ENCODE results near the gene TUSC2.

Gene TUSC2

DNA sequence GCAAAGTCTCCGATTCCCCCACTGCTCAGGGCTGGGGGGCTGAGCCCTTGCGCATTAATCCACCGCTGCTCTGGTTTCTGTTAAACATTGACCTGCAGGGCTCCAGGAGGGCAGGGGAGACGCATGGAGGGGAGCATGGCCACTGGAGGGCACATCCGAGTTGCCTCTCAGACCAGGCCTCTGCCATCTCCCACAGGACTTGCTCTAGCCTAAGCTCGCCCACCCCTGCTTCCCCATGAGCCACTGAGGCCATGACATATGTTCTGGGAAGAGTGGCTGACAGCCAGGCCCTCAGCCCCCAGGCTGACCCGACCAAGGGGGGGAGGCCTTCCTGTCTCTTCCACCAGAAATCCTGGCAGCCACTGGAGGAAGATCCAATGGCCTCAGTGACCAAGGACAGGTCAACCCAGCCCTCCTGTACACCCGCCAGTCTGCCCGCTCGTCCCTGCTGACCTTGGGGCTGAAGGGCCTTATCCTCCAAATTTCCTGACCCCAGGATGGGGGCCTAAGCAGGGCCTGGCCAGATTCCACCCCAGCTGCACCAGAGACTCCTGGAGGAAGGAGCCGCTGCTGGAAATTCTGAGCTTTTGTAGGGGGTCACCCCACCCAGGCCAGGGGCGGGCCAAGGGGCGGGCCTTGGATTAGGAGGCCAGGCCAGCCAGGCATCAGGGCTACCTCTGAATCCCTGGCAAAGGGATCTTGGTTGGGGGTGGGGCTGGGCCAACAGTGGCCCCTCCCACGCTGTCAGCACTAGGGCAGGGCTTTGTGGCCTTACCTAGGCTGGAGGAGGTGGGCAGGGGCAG, 24.8 kb downstream of the TUSC2 start, which contains the start of gene HYAL1:
TSS of gene HYAL1 (minus strand) at position 562 of the 803 bp plus-strand sequence. CDS start 618 bp downstream, outside the sequence.
- peak within 1 kb of the TSS; percentile 48 for H3K4me3 ChIP-seq
- peak; percentile 82 for DNase-seq (ENCODE audit: low spot score)

DNA sequence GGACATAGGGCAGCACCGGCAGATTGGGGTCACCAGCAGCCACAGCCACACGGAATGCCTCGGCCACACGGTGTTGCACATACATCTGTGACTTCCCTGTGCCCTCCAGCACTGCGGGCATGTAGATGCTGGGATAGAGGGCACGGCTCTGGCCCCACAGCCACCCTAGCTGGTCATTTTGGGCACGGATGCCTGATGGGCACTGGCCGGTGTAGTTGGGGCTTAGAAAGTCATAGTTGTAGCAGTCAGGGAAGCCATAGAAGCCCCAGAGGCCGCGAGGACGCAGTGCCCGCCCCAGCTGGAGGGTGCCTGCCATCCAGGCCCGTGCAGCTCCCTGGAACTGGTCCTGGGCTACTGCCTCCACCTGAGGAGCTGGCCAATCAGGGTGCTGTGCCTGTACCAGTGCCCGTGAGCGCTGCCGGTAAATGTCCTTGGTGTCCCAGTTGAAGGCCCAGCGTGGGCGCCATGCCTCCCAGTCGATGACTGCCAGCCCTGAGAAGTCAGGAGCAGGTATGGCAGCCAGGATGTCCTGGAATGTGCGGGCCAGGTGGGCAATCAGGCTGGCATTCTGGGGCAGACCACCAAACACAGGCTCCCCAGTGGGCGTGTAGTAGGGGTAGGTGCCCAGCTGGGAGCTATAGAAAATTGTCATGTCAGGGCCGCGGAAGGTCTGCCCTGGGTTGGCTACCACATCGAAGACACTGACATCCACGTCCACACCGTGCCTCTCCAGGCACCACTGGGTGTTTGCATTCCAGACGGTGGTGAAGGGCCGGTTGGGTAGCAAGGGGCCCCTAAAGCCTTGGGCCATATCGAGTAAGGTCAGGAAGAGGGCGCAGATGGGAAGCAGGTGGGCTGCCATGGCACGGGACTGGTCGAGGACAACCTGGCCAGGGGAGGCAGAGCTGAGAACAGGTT, 25.7 kb downstream of the TUSC2 start:
- DNase-seq (ENCODE audit: low spot score), result peak; percentile 75
- TF ChIP-seq, protein P1, sequence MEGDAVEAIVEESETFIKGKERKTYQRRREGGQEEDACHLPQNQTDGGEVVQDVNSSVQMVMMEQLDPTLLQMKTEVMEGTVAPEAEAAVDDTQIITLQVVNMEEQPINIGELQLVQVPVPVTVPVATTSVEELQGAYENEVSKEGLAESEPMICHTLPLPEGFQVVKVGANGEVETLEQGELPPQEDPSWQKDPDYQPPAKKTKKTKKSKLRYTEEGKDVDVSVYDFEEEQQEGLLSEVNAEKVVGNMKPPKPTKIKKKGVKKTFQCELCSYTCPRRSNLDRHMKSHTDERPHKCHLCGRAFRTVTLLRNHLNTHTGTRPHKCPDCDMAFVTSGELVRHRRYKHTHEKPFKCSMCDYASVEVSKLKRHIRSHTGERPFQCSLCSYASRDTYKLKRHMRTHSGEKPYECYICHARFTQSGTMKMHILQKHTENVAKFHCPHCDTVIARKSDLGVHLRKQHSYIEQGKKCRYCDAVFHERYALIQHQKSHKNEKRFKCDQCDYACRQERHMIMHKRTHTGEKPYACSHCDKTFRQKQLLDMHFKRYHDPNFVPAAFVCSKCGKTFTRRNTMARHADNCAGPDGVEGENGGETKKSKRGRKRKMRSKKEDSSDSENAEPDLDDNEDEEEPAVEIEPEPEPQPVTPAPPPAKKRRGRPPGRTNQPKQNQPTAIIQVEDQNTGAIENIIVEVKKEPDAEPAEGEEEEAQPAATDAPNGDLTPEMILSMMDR (IDR thresholded peaks at IDR 0.05), result no peak
- Histone ChIP-seq H3K4me3 (peak overlapping the region; percentile 48), H3K27ac (peak overlapping the region; percentile 23 to 81)

More for the DNA sequence above, 24.8 kb downstream of the TUSC2 start, which contains the start of gene HYAL1:
- H3K27ac ChIP-seq, result peak within 1 kb of the TSS; percentile 23 to 81
- TF ChIP-seq, protein P1 (IDR thresholded peaks at IDR 0.05), result no peak

DNA sequence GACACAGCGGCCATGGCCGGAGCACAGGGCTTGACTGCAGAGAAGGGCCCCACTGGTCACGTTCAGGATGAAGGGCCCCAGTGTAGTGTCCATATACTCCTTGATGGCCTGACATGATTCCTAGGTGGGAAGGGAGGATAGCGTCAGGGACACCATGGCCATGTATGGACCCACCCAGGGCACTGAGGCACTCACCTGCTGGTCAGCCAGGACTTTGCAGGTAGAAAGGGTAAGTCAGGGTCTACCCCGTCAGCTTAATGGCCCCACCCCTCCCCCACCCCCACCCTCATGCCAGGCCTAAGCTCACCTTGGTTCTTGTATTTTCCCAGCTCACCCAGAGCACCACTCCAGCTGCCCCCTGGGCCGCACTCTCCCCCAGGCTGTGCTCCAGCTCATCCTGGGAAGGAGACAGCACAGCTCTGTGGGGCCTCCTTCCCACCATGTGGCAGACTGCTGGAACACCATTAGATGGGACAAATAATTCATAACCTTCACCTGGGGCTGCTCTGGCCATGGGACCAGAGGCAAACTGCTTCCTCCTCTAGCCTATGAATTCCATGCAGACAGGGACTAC, 27.3 kb downstream of the TUSC2 start:
- peak; percentile 78 for DNase-seq (ENCODE audit: low spot score)
- H3K27ac ChIP-seq, result peak overlapping the region; percentile 91 to 92
- peak overlapping the region; percentile 74 for H3K4me3 ChIP-seq
- TF ChIP-seq, protein P1 (IDR thresholded peaks at IDR 0.05), result no peak

DNA sequence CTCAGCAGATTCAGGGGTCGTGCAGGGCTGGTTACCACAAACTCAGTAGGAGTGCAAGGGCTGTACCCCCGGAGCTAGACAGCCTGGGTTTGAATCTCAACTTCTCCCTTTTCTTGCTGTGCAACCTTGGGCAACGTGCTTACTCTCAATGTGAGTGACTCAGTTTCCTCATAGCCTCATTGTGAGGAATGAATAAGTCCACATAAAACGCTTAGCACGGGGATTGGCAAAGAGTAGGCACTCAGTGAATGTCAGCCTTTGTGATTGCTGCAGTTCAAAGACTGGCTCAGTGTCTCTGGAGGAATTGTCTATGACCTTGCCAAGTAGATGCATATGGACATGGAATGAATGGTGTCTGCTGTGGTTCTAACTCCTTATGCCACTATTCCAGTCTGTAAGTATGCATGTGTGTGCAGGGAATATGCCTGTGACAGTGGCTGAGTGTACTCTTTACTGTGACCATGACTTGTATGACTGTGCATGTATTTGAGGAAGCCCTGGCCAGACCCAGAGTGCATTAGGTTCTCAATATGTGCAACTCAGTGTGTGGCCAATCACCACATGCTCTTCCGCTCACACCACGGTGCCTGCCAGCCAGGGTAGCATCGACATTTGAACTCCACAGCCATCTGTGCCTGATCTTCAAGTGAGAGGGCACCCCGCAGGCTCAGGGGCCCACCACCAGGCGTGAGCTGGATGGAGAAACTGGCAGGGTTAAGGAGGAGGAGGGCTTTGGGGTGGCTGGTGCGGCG, 27.9 kb downstream of the TUSC2 start:
- TF ChIP-seq, protein P1 (IDR thresholded peaks at IDR 0.05), result no peak
- no peak for DNase-seq (ENCODE audit: low spot score)
- peak overlapping the region; percentile 74 for H3K4me3 ChIP-seq
- H3K27ac ChIP-seq, result peak overlapping the region; percentile 91 to 92

DNA sequence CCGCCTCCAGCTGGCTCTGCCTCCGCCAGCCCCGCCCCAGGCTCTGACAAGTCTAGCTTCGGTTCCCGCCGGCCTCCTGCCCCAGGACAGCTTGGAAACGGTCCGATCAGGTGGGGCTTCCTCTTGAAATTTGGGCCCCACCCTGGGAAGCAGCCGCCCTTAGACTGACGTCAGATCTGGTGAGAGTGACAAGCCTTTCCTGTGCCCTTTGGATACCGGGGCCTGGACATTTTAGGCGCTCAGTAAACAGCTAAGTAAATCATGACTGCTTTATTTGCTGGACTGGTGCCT, 28.4 kb downstream of the TUSC2 start:
- Histone ChIP-seq H3K27ac (peak overlapping the region; percentile 91 to 92), H3K4me3 (peak overlapping the region; percentile 74)
- TF ChIP-seq, protein P1 (IDR thresholded peaks at IDR 0.05), result no peak
- DNase-seq (ENCODE audit: low spot score), result no peak

DNA sequence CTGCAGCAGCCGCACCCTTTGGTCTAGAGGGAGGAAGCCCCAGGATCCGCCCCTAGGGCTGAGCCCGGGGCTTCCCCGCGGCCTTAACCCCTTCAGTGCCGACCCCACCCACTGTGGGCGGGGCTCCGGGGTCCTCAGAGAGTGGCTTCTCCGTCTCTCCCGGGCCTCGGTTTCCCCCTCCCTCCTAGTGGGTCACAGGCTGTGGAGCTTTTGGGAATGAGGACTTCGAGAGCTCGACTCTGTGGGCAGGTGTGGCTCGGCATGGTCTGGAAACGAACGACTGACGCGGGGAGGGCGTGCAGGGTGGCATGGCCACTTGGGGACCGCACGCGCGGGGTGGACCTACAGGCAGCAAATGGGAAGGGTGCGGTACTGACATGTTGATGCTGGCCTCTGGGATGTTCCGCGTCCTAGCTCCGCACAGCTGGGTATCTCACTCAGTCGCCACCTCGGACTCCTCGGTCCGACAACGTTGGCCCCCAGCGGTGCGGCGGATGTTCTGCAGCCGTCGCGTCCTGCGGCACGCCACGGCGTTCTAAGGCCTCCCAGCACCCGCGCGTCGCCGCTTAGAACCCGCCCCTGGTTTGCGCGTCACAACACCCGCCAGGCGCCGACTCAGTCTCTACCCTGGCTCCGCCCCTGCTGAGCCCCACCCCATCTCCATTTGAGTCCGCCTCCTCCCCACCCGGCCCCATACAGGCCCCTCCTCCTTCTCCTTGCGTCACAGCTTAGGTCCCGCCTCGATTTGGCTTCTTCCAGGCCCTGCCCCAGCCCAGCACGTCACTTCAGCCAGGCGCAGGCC, 29.0 kb downstream of the TUSC2 start, which contains the start of the genes HYAL3 and NAA80:
TSS of gene HYAL3 (minus strand) at position 570 of the 802 bp plus-strand sequence. CDS start 3,803 bp downstream, outside the sequence.
TSS of gene NAA80 (minus strand) at position 570 of the 802 bp plus-strand sequence. CDS start 1,942 bp downstream, outside the sequence.
- DNase-seq (ENCODE audit: low spot score), result peak; percentile 100
- peak within 1 kb of the TSS; percentile 74 for H3K4me3 ChIP-seq
- TF ChIP-seq, protein P1 (IDR thresholded peaks at IDR 0.05), result peak; percentile 13
- peak within 1 kb of the TSS; percentile 91 to 92 for H3K27ac ChIP-seq

All from coronary artery (tissue), 2 donors.